GM19238 (cell line): Measurements from ENCODE around the gene AMFR.

Experiments used
- DNase-seq: peaks from one replicate; pipeline ENCODE4 v3.0.0; 2011; ENCODE audit warnings: low spot score; ENCODE audit not compliant: insufficient read length

AMFR gene

GRCh38 chr16:56334761-56335160 is 90.6 kb downstream of the AMFR start:
- DNase-seq = no peak

- no peak for DNase-seq
Observed at GRCh38 chr16:56332464-56333079, 92.8 kb downstream of the AMFR start.

- DNase-seq = no peak
Observed at GRCh38 chr16:56331915-56332314, 93.4 kb downstream of the AMFR start.

GRCh38 chr16:56331399-56331798 is 93.9 kb downstream of the AMFR start:
- DNase-seq = no peak

- DNase-seq = no peak
Observed at GRCh38 chr16:56330476-56330875, 94.9 kb downstream of the AMFR start.

GRCh38 chr16:56329887-56330286 is 95.5 kb downstream of the AMFR start:
- no peak for DNase-seq

GRCh38 chr16:56328276-56329022 is 96.9 kb downstream of the AMFR start:
- no peak for DNase-seq

- no peak for DNase-seq
Observed at GRCh38 chr16:56327929-56328258, 97.5 kb downstream of the AMFR start.

GRCh38 chr16:56327071-56327928 is 98.0 kb downstream of the AMFR start:
- no peak for DNase-seq

- DNase-seq = no peak
Observed at GRCh38 chr16:56325956-56326355, 99.4 kb downstream of the AMFR start.

- DNase-seq = no peak
Observed at GRCh38 chr16:56324406-56324805, 100.9 kb downstream of the AMFR start.

GRCh38 chr16:56321571-56321970 is 103.8 kb downstream of the AMFR start:
- DNase-seq = no peak

- DNase-seq = no peak
Observed at GRCh38 chr16:56320811-56321558, 104.4 kb downstream of the AMFR start.

GRCh38 chr16:56320056-56320455 is 105.3 kb downstream of the AMFR start:
- no peak for DNase-seq

GRCh38 chr16:56319376-56319775 is 106.0 kb downstream of the AMFR start:
- no peak for DNase-seq

- no peak for DNase-seq
Observed at GRCh38 chr16:56318827-56319140, 106.6 kb downstream of the AMFR start.

- DNase-seq = peak; percentile 92
Observed at GRCh38 chr16:56317998-56318826, 107.1 kb downstream of the AMFR start.

GRCh38 chr16:56316545-56316944 is 108.8 kb downstream of the AMFR start:
- no peak for DNase-seq

- DNase-seq = no peak
Observed at GRCh38 chr16:56315955-56316354, 109.4 kb downstream of the AMFR start.

GRCh38 chr16:56314244-56314850 is 111.0 kb downstream of the AMFR start:
- no peak for DNase-seq
